Activated naive CD8-positive, alpha-beta T cell (primary cell): ENCODE measurements around the gene PFKL.
A peak's percentile ranks its signal among the peaks of the same experiment; 100 is the strongest.

ENCODE experiments used
- H3K27ac Mint-ChIP-seq: one replicate; pipeline ENCODE4 v1.8.0; 2021; ENCODE audit warnings: mixed read lengths
- H3K27me3 Mint-ChIP-seq: one replicate; pipeline ENCODE4 v1.8.0; 2021; ENCODE audit warnings: mixed read lengths
- H3K36me3 Mint-ChIP-seq: one replicate; pipeline ENCODE4 v1.8.0; 2021; ENCODE audit warnings: mixed read lengths
- H3K4me1 Mint-ChIP-seq: one replicate; pipeline ENCODE4 v1.8.0; 2021; ENCODE audit warnings: low read depth, mixed read lengths
- H3K4me3 Mint-ChIP-seq: one replicate; pipeline ENCODE4 v1.8.0; 2021; ENCODE audit warnings: mild to moderate bottlenecking, mixed read lengths
- H3K9me3 Mint-ChIP-seq: one replicate; pipeline ENCODE4 v1.8.0; 2021; ENCODE audit warnings: low read depth, mixed read lengths

The PFKL gene

GRCh38 chr21:44322621-44323325, 22.9 kb downstream of the PFKL start:
- no peaks in the 10 kb centered on the region for H3K4me1 Mint-ChIP-seq
- H3K36me3 Mint-ChIP-seq, result no peaks in the 10 kb centered on the region
- no peaks in the 10 kb centered on the region for H3K27me3 Mint-ChIP-seq
- H3K27ac Mint-ChIP-seq, result no peak overlapping the region
- no peaks in the 10 kb centered on the region for H3K9me3 Mint-ChIP-seq
- H3K4me3 Mint-ChIP-seq, result no peak overlapping the region

- Mint-ChIP-seq H3K36me3 (no peaks in the 10 kb centered on the region), H3K27ac (no peak overlapping the region)
These were observed 23.7 kb downstream of the PFKL start for GRCh38 chr21:44323591-44323990.

DNA sequence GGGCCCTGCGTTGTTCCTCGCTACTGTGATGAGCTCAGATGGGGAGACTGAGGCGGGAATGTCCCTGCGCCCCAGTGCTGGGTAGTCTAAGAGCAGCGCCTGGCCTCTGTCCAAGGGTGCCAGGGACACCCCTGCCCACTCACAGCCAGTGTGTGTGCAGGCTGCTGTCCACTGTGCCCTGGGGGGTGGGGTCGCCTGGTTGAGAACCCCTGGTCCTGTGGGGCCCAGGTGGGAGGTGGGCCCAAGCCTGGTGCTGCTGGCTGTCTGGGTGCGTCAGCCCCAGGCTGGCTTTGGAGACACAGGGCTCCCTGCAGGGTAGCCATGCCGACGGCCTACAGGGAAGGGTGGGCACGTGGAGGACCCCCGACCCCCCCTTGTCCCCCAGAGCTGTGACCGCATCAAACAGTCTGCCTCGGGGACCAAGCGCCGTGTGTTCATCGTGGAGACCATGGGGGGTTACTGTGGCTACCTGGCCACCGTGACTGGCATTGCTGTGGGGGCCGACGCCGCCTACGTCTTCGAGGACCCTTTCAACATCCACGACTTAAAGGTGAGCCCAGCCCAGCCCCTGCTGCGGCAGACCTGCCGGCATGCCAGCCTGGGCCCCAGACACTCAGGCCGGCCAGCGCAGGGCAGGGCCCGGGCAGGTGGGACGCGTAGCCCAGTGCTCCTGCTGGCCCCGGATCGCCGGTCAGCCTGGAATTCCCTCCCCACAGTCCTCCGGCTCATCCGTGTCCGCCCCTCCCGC, 24.4 kb downstream of the PFKL start:
- H3K27ac Mint-ChIP-seq, result no peak overlapping the region
- no peak overlapping the region for H3K4me3 Mint-ChIP-seq
- H3K4me1 Mint-ChIP-seq, result no peaks in the 10 kb centered on the region
- H3K36me3 Mint-ChIP-seq, result no peaks in the 10 kb centered on the region
- no peaks in the 10 kb centered on the region for H3K27me3 Mint-ChIP-seq
- H3K9me3 Mint-ChIP-seq, result no peaks in the 10 kb centered on the region

More at GRCh38 chr21:44323591-44323990, 23.7 kb downstream of the PFKL start:
- H3K4me1 Mint-ChIP-seq, result no peaks in the 10 kb centered on the region
- no peak overlapping the region for H3K4me3 Mint-ChIP-seq
- H3K9me3 Mint-ChIP-seq, result no peaks in the 10 kb centered on the region
- H3K27me3 Mint-ChIP-seq, result no peaks in the 10 kb centered on the region

DNA sequence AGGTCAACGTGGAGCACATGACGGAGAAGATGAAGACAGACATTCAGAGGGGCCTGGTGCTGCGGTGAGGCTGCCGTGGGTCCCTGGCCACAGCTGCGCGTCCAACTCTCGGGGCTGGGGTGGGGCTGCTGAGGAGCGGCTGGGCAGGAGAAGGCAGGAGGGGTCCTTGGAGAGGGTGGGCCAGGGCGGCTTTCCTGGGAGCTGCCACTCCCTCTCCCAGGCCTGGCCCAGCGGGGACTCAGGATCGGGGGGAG, 24.9 kb downstream of the PFKL start:
- H3K27ac Mint-ChIP-seq, result no peak overlapping the region
- no peaks in the 10 kb centered on the region for H3K9me3 Mint-ChIP-seq
- no peaks in the 10 kb centered on the region for H3K4me1 Mint-ChIP-seq
- H3K4me3 Mint-ChIP-seq, result no peak overlapping the region
- no peaks in the 10 kb centered on the region for H3K36me3 Mint-ChIP-seq
- H3K27me3 Mint-ChIP-seq, result no peaks in the 10 kb centered on the region

GRCh38 chr21:44325386-44326271, 25.8 kb downstream of the PFKL start:
- no peaks in the 10 kb centered on the region for H3K9me3 Mint-ChIP-seq
- H3K4me3 Mint-ChIP-seq, result no peak overlapping the region
- H3K4me1 Mint-ChIP-seq, result no peaks in the 10 kb centered on the region

GRCh38 chr21:44326272-44326647, 26.4 kb downstream of the PFKL start:
- Mint-ChIP-seq H3K27me3 (no peaks in the 10 kb centered on the region), H3K9me3 (no peaks in the 10 kb centered on the region), H3K4me3 (no peak overlapping the region), H3K4me1 (no peaks in the 10 kb centered on the region), H3K27ac (no peak overlapping the region), H3K36me3 (no peaks in the 10 kb centered on the region)

More at GRCh38 chr21:44325386-44326271, 25.8 kb downstream of the PFKL start:
- H3K27ac Mint-ChIP-seq, result no peak overlapping the region
- H3K36me3 Mint-ChIP-seq, result no peaks in the 10 kb centered on the region
- no peaks in the 10 kb centered on the region for H3K27me3 Mint-ChIP-seq

DNA sequence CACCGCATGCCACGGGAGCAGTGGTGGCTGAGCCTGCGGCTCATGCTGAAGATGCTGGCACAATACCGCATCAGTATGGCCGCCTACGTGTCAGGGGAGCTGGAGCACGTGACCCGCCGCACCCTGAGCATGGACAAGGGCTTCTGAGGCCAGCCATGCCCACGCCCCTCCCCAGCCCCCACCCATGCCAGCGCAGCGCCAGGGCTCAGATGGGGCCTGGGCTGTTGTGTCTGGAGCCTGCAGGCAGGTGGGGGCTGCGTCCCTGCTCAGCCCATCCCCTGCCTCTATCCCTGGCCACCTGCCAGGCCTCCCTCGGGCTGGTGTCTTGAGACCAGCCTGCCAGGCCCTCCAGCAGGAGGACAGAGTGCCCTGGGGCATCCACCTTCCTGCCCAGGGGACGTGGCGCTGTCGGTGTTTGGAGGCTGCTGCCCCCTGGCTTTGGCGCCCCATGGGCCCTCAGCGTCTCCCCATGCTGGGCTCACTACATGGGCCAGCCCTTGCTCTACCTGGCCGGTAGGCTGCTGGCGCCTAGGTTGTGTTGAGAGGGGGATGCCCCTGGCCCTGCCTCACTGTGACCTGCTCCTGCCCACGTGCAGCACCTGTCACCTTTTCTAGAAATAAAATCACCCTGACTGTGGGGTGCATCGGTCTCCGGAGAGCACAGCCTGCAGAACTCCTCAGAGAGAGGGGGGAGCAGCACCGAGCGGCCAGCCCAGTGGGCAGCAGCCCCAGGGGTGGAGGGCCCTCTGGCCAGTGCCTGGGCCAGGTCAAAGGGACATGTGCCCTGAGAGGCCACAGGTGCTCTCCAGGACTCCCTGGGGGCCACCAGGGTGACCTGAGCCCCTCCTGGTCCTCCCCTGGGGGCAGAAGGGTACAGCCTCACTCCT, 27.1 kb downstream of the PFKL start:
- Mint-ChIP-seq H3K36me3 (no peaks in the 10 kb centered on the region), H3K27me3 (no peaks in the 10 kb centered on the region), H3K27ac (no peak overlapping the region), H3K4me1 (no peaks in the 10 kb centered on the region), H3K4me3 (no peak overlapping the region), H3K9me3 (no peaks in the 10 kb centered on the region)

- H3K4me1 Mint-ChIP-seq, result no peaks in the 10 kb centered on the region
- no peaks in the 10 kb centered on the region for H3K9me3 Mint-ChIP-seq
- H3K27me3 Mint-ChIP-seq, result no peaks in the 10 kb centered on the region
- H3K4me3 Mint-ChIP-seq, result no peak overlapping the region
- no peak overlapping the region for H3K27ac Mint-ChIP-seq
- no peaks in the 10 kb centered on the region for H3K36me3 Mint-ChIP-seq
These were observed 27.7 kb downstream of the PFKL start for GRCh38 chr21:44327603-44327974.

DNA sequence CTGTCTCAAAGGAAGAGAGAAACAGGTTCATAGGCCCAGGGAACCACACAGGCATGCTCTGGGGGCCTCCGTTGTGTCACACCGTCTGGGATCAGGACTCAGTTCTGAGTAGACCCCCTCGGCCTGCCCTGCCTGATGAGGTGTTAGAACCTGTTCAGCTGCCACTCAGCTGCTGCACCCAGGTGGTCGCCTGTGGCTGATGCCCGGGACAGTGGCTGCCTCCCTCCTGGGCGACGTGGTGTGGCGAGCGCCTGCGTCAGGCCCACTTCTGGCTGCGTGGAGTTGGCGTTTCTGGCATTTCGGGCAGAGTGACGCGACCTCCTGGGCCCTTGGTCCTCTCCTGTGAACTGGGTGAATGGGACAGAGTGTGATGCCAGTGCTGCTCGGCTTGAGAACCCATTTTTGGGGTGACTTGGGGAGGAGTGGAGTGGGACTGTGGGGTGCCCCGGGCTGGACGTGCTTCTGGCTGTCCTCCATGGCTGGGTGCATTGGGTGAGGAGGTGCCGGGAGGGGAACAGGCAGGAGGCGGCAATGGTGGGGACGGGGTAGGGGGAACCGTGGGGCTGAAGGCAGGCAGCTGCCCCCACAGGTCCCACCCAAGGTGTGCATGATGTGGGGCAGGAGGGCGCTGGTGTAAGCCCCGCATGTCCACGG, 28.5 kb downstream of the PFKL start:
- Mint-ChIP-seq H3K4me3 (no peak overlapping the region), H3K27me3 (no peaks in the 10 kb centered on the region), H3K9me3 (no peaks in the 10 kb centered on the region), H3K4me1 (no peaks in the 10 kb centered on the region), H3K36me3 (no peaks in the 10 kb centered on the region), H3K27ac (peak overlapping the region; percentile 28)

- Mint-ChIP-seq H3K27me3 (no peaks in the 10 kb centered on the region), H3K9me3 (no peaks in the 10 kb centered on the region), H3K27ac (no peak overlapping the region), H3K4me3 (no peak overlapping the region), H3K36me3 (no peaks in the 10 kb centered on the region), H3K4me1 (no peaks in the 10 kb centered on the region)
These were observed 29.4 kb downstream of the PFKL start for GRCh38 chr21:44329086-44329889.

DNA sequence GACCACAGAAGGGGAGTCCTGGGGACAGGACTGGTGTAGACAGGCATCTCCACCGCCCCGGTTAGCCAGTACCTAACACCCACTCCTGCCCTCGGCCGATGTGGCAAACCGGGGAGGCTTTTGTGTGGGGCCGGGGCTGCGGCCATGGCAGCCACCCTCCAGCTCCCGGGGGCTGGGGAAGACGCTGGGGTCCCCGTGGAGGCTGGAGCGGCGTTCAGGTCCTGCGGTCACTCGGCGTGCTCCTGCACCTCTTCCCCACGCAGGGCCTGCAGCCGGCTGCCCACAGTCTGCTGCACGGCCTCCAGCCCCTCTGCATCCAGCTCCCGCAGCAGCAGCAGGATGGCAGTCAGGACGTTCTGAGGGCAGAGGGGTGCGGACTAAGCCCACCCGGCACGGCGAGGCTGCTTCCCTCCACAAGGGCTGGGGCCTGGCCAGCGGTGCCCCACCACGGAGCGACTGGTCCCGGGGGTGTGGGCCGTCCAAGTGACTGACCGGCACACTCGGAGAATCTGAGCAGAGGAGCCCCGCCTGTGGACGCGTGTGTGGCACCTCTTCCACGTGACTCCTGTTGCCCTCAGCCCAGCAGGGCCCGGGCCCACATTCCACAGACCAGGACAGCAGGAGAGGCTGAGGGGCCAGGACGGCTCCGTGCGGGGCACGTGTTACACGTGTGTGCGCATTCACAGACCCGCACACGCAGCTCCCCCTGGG, 30.3 kb downstream of the PFKL start:
- Mint-ChIP-seq H3K4me1 (no peaks in the 10 kb centered on the region), H3K9me3 (no peaks in the 10 kb centered on the region), H3K27me3 (no peaks in the 10 kb centered on the region), H3K4me3 (no peak overlapping the region), H3K36me3 (no peaks in the 10 kb centered on the region), H3K27ac (no peak overlapping the region)

DNA sequence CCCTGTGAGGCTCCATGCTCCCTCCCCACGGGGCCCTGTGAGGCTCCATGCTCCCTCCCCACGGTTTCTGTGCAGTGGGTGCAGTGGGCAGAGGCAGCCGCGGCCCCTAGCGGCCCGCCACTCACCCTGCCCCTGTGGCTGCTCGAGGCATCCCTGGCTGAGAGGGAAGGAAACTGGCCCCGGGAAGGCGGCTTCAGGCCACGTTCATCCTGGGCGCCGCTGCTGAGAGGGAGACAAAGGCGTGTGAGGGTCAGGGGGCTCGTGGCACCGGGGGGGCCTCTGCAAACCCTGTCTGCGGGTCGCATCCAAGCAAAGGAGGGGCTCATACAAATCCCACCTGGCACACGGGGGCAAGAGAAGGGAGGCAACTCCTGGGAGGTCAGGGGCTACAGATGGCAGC, 30.8 kb downstream of the PFKL start:
- Mint-ChIP-seq H3K27me3 (no peaks in the 10 kb centered on the region), H3K36me3 (no peaks in the 10 kb centered on the region), H3K4me3 (no peak overlapping the region), H3K27ac (no peak overlapping the region), H3K9me3 (no peaks in the 10 kb centered on the region), H3K4me1 (no peaks in the 10 kb centered on the region)

DNA sequence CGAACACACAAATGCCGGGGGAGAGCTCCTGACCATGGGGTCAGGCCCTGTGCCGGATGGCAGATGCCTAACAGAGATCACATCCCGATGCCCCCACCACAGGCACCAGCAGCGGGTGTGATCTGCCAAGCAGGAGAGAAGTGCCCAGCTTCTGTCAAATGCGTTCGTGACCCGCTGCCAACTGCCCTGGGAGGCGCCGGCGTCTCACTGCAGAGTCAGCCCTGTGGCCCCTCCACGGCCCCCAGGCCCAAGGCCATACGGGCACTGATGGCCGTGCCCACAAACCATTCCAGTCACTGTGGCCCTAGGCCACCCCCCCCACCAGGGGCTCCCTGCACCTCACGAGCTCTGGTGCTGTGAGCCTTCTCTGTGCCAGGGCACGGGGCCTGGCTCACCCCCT, 31.4 kb downstream of the PFKL start:
- Mint-ChIP-seq H3K9me3 (no peaks in the 10 kb centered on the region), H3K4me1 (no peaks in the 10 kb centered on the region), H3K27me3 (no peaks in the 10 kb centered on the region), H3K36me3 (no peaks in the 10 kb centered on the region), H3K4me3 (no peak overlapping the region), H3K27ac (no peak overlapping the region)
